Karpas-422 (cell line): Measurements from ENCODE around the gene SPATA31A7. TPM values are rescaled to one million over a fixed set of nuclear protein-coding genes. Genes with fewer than 3 reads are reported as not detected.
"Not testable (repeated sequence)": the region's sequence is repeated elsewhere in the genome, so short reads cannot be mapped to it uniquely, and the experiment has no call there.

Source experiments
- DNase-seq: peaks from one replicate; pipeline ENCODE4 v3.0.0-alpha.2; 2015
- H2AFZ ChIP-seq: fragments of 200-600 bp; sonication (generic); 2 replicates; pipeline ENCODE4 v1.6.1; 2014; ENCODE audit warnings: antibody characterized with exemption, low read length, mixed read lengths
- H3K27ac ChIP-seq: fragments of 200-600 bp; sonication (generic); 2 replicates; pipeline ENCODE4 v1.5.1; 2014; ENCODE audit warnings: mild to moderate bottlenecking, low read length, moderate library complexity
- H3K27me3 ChIP-seq: fragments of 200-600 bp; sonication (generic); 2 replicates; pipeline ENCODE4 v1.6.1; 2014; ENCODE audit warnings: low read length, mixed read lengths
- H3K36me3 ChIP-seq: fragments of 200-600 bp; sonication (generic); 2 replicates; pipeline ENCODE4 v1.6.1; 2014; ENCODE audit warnings: low read length, mixed read lengths; ENCODE audit not compliant: insufficient read depth
- H3K4me1 ChIP-seq: fragments of 200-600 bp; sonication (generic); 2 replicates; pipeline ENCODE4 v1.6.1; 2014; ENCODE audit warnings: mild to moderate bottlenecking, low read length, mixed read lengths
- H3K4me2 ChIP-seq: fragments of 200-600 bp; sonication (generic); 2 replicates; pipeline ENCODE4 v1.6.1; 2014; ENCODE audit warnings: low read length, low read depth, mild to moderate bottlenecking; ENCODE audit not compliant: poor library complexity, severe bottlenecking
- H3K4me3 ChIP-seq: fragments of 200-600 bp; sonication (generic); 2 replicates; pipeline ENCODE4 v1.5.1; 2014; ENCODE audit warnings: mild to moderate bottlenecking, antibody characterized with exemption, low read length, mixed read lengths
- H3K79me2 ChIP-seq: fragments of 200-600 bp; sonication (generic); 2 replicates; pipeline ENCODE4 v1.6.1; 2014; ENCODE audit warnings: mild to moderate bottlenecking, low read length, mixed read lengths
- H3K9ac ChIP-seq: fragments of 200-600 bp; sonication (generic); 2 replicates; pipeline ENCODE4 v1.6.0; 2014; ENCODE audit warnings: low read length
- H3K9me2 ChIP-seq: fragments of 200-600 bp; sonication (generic), shearing (Covaris generic); replicated peaks from 2 replicates; pipeline ENCODE4 v1.6.0; 2014; ENCODE audit warnings: mild to moderate bottlenecking, low read length, moderate library complexity; ENCODE audit not compliant: insufficient read depth
- H3K9me3 ChIP-seq: fragments of 300-700, 200-600 bp; sonication (generic); 2 replicates; pipeline ENCODE4 v1.6.1; 2014; ENCODE audit warnings: low read length, mixed read lengths
- H4K20me1 ChIP-seq: fragments of 200-600 bp; sonication (generic); 2 replicates; pipeline ENCODE4 v1.6.1; 2014; ENCODE audit warnings: mild to moderate bottlenecking, antibody characterized with exemption, low read length, low read depth; ENCODE audit not compliant: insufficient read depth
- small RNA-seq: library from RNA; depleted of rRNA; stranded (forward); fragments of <200 nt; gene quantifications from one replicate; pipeline ENCODE3, GENCODE V24; 2014
- total RNA-seq: library from RNA; depleted of rRNA; stranded (reverse); fragments of >200 nt; shearing (Covaris generic); gene quantifications from 2 replicates; pipeline ENCODE4 v1.2.3, GENCODE V29; 2014; ENCODE audit warnings: low replicate concordance; rRNA removed

SPATA31A7 gene
- total RNA-seq = not detected in 2 replicates

GRCh38 chr9:61189736-61190135, at the start of gene SPATA31A7:
SPATA31A7 (plus strand) TSS chr9:61190036; CDS start chr9:61190065, 29 bp downstream.
- H3K9me2 ChIP-seq, H3K27ac ChIP-seq, H3K27me3 ChIP-seq, H3K4me2 ChIP-seq, H3K4me1 ChIP-seq, H4K20me1 ChIP-seq, H2AFZ ChIP-seq, DNase-seq, H3K4me3 ChIP-seq, H3K36me3 ChIP-seq, H3K79me2 ChIP-seq, H3K9ac ChIP-seq, H3K9me3 ChIP-seq: not testable (repeated sequence)

GRCh38 chr9:61226438-61226837, 36.6 kb downstream of the SPATA31A7 start:
- H2AFZ ChIP-seq, H3K9me2 ChIP-seq, H3K4me3 ChIP-seq, H3K9ac ChIP-seq, H3K36me3 ChIP-seq, H3K27ac ChIP-seq, DNase-seq, H4K20me1 ChIP-seq, H3K79me2 ChIP-seq, H3K4me2 ChIP-seq, H3K9me3 ChIP-seq, H3K4me1 ChIP-seq, H3K27me3 ChIP-seq: not testable (repeated sequence)

Small RNA genes within 50 kb of the gene (small RNA-seq; reads per million reads assigned to genes)
- gene BX005040.2 = not detected
